Ramos (cell line): ENCODE measurements around the gene SRD5A3.

Experiments
- in situ Hi-C: fragments of 300-500 bp; cut with MboI; formaldehyde crosslinking; loops from one replicate; pipeline ENCODE4 v1.14.3; 2022; ENCODE audit warnings: low sequenced_read_pairs; ENCODE audit not compliant: unreplicated experiment

The SRD5A3 gene

DNA sequence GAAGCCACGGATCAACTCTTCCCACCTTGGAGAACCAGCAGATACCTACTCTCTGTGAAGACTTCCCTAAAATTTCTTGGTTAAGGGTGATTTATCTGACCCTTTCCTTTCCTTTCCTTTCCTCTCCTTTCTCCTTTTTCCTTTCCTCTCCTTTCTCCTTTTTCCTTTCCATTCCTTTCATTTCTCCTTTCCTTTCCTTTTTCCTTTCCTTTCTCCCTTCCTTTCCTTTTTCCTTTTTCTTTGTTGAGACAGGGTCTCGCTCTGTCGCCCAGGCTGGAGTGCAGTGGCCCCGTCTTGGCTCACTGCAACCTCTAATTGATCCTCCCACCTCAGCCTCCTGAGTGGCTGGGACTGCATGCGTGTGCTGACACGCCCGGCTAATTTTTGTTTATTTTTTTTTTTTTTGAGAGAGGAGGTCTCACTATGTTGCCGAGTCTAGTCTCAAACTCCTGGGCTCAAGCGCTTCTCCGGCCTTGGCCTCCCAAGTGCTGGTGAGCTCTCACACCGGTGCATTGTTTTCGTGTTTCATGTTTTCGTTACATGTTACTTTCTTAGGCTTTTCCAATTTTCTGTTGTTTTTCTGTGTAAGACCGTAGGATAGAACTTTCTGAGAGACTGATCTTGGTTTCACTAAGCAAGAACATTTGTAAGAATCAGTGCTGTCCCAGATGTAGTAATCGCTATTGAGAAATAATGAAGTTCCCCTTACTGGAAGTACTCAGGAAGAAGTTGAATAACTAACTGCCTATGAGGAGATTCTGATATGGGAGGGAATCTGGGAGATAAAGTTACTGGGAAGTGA, 51.7 kb downstream of the SRD5A3 start:
- in situ Hi-C loops, result no loop called here

GRCh38 chr4:55398461-55398860, 52.4 kb downstream of the SRD5A3 start:
- in situ Hi-C loops, result no loop called here

GRCh38 chr4:55398966-55399365, 52.9 kb downstream of the SRD5A3 start:
- in situ Hi-C loops, result no loop called here

GRCh38 chr4:55399581-55399980, 53.5 kb downstream of the SRD5A3 start:
- in situ Hi-C loops, result no loop called here

- in situ Hi-C loops, result no loop called here
Measured at GRCh38 chr4:55405073-55405472, 59.0 kb downstream of the SRD5A3 start.

DNA sequence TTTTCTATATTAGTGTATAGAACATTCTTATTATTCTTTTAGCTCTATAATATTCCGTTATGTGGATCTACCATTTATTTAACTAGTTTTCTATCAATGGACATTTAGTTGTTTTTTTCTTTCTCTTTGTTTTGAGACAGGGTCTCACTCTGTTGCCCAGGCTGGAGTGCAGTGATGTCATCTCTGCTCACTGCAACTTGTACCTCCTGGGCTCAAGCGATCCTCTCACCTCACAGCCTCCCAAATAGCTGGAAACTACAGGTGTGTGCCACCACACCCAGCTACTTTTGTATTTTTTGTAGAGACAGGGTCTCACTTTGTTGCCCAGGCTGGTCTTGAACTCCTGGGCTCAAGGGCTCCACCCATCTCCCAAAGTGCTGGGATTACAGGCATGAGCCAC, 60.5 kb downstream of the SRD5A3 start:
- in situ Hi-C loops, result no loop called here

GRCh38 chr4:55407119-55407518, 61.1 kb downstream of the SRD5A3 start:
- in situ Hi-C loops, result no loop called here

GRCh38 chr4:55407764-55408163, 61.7 kb downstream of the SRD5A3 start:
- in situ Hi-C loops, result no loop called here

DNA sequence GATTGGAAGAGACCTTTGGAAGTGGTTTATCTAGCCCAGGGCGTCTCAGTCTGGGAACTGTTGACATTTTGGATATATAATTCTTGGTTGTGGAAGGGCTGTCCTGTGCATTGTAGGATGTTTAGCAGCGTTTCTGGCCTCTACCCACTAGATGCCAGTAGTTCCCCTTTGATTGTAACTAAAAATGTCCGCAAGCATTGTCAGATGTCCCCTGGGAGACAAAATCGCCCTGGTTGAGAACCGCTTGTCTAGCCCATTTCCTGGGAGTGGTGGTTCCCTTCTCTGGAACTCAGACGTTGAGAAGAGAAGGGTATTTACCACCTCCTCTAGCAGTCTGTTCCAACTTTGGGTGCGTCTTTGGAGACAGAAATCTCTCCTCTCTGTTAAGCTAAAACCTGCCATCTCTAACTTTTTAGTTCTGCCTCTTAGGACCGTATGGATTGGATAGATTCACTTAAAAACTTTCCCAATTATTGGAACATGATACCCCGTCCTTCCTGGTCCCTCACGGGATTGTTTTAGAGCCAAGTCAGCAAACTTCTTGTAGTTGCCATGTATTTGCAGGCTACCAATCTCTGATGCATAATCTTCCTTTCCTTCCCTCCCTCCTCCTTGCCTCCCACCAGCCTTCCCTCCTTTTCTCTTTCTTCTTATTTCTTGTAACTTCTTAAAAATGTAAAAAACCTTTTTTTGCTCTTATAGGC, 63.6 kb downstream of the SRD5A3 start:
- in situ Hi-C loops, result no loop called here

DNA sequence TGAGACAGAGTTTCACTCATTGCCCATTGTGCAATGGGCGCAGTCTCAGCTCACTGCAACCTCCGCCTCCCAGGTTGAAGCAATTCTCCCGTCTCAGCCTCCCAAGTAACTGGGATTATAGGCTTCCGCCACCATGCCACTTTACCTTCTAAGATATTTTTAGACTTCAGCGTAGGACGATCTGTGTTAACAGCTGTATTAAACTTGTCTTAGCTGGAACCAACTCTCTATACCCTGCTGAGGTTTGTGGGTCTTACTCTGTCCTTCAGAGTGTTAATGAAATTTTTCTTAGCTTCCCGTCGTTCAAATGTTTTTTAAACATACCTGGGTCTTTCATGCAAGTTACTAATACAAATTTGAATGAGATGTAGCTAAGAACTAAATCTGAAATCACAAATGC, 64.4 kb downstream of the SRD5A3 start:
- in situ Hi-C loops, result no loop called here

DNA sequence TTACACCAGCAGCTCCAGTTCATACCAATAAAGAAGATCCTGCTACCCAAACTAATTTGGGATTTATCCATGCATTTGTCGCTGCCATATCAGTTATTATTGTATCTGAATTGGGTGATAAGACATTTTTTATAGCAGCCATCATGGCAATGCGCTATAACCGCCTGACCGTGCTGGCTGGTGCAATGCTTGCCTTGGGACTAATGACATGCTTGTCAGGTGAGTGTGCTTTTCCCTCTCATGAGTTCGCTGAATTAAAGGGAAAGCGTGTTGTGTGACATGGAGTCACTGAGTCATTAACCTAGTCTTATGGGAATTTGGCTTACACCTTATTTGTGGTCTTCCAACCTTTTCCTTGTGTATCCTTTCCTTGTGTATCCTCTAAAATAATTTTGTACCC, 65.6 kb downstream of the SRD5A3 start:
- in situ Hi-C loops, result no loop called here

DNA sequence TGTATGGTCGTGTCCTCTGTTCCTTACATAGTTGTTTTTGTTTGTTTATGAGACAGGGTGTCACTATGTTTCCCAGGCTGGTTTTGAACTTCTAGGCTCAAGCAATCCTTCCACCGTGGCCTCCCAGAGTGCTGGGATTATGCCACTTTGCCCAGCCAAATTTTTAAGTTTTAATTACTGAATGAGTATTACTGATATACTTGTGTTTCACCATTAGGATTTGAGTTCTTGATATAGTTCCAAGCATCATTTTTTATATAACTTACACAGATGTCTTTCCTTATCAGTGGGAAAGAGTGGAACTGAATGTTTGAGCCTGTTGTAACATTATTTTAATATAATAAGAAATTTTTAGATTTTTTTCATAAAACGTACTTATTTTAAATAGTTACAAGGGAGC, 70.1 kb downstream of the SRD5A3 start:
- in situ Hi-C loops, result no loop called here
